ENCODE data around the gene DDI1.

- TF ChIP-seq CTCF (IDR thresholded peaks at IDR 0.05; ENCODE audit: borderline replicate concordance, extremely low read depth, low read length, poor library complexity, severe bottlenecking) (no peak), EZH2 (IDR thresholded peaks at IDR 0.05; ENCODE audit: borderline replicate concordance, low read depth, low read length, severe bottlenecking) (no peak)
Measured at GRCh38 chr11:104033561-104033960, 2.9 kb upstream of the DDI1 start.

All from DND-41 (cell line).